ENCODE data around the gene SBF2. TPM values are rescaled to one million over a fixed set of nuclear protein-coding genes. Genes with fewer than 3 reads are reported as not detected.

The SBF2 gene
- total and polyA plus RNA-seq, 2 of the 13 experiments (the other 11 are each of a cell fraction or from before 2014, with no cell fraction given), result 24.0 to 45.8 TPM

- TF ChIP-seq ZFP91 (CRISPR knock-in tag; IDR thresholded peaks at IDR 0.05; ENCODE audit: borderline replicate concordance), result peak; percentile 85; the same call in 1 of the 2 replicates
- TF ChIP-seq FOXO4 (CRISPR knock-in tag; conservative IDR thresholded peaks at IDR 0.05), result no peak
- peak; percentile 59 for TF ChIP-seq ZNF770 (CRISPR knock-in tag; IDR thresholded peaks at IDR 0.05)
- TF ChIP-seq ZNF672 (CRISPR knock-in tag; IDR thresholded peaks at IDR 0.05), result 0 out of 2 replicates have a peak, but pooled peaks have one; percentile 58
- no peak for TF ChIP-seq ZNF644 (CRISPR knock-in tag; IDR thresholded peaks at IDR 0.05; ENCODE audit: low read depth)
- TF ChIP-seq ZNF557 (CRISPR knock-in tag; IDR thresholded peaks at IDR 0.05), result peak; percentile 9; the same call in 1 of the 2 replicates
- TF ChIP-seq HNF4A (CRISPR knock-in tag; IDR thresholded peaks at IDR 0.05), result 0 out of 2 replicates have a peak, but pooled peaks have one; percentile 30
- no peak for TF ChIP-seq CERS6 (CRISPR knock-in tag; IDR thresholded peaks at IDR 0.05)
- peak; percentile 64 for TF ChIP-seq TFDP2 (CRISPR knock-in tag; IDR thresholded peaks at IDR 0.05)
- TF ChIP-seq ZNF574 (CRISPR knock-in tag; IDR thresholded peaks at IDR 0.05), result no peak
- no peak for TF ChIP-seq GPN1 (CRISPR knock-in tag; IDR thresholded peaks at IDR 0.05; ENCODE audit: borderline replicate concordance)
- peak; percentile 38 for TF ChIP-seq ZNF564 (CRISPR knock-in tag; IDR thresholded peaks at IDR 0.05)
- 0 out of 2 replicates have a peak, but pooled peaks have one; percentile 27 for TF ChIP-seq ZNF33B (CRISPR knock-in tag; IDR thresholded peaks at IDR 0.05)
- peak; percentile 14 for TF ChIP-seq PHF8 (CRISPR knock-in tag; IDR thresholded peaks at IDR 0.05)
Observed at GRCh38 chr11:10305262-10305963, 11.4 kb upstream of the SBF2 start (continued).
